DND-41 (cell line): ENCODE results near the gene RPS15A.

Source experiments
- EZH2 ChIP-seq: IDR thresholded peaks from 3 replicates; pipeline ENCODE4 v1.6.1; 2012; ENCODE audit warnings: borderline replicate concordance, low read depth, mild to moderate bottlenecking, moderate library complexity, low read length, inconsistent platforms; ENCODE audit not compliant: severe bottlenecking
- TF ChIP-seq, protein P1 (sequence below): IDR thresholded peaks from 2 replicates; pipeline ENCODE4 v1.5.1; 2012; ENCODE audit warnings: borderline replicate concordance, low read length, moderate library complexity, mild to moderate bottlenecking; ENCODE audit not compliant: poor library complexity, severe bottlenecking; ENCODE audit errors: extremely low read depth

DNA sequence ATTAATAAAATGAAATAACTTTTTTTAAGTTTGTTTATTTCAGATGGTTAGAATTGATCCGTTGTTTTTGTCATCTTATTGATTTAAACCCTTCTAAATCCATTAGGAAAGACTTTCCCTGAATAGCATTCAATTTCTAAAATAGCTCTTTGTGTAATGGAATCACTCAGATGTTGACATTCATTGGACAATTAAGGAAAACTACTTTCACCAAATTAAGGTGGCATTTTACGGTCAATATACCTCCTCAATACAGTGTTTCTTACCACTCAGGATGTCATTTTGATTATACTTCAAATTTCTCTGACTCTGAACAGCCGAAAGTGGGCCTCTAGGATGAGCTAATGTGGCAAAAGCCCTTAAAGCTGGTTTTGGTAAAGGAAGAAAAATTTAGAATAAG lies 9.4 kb upstream of the RPS15A start:
- TF ChIP-seq, protein P1, sequence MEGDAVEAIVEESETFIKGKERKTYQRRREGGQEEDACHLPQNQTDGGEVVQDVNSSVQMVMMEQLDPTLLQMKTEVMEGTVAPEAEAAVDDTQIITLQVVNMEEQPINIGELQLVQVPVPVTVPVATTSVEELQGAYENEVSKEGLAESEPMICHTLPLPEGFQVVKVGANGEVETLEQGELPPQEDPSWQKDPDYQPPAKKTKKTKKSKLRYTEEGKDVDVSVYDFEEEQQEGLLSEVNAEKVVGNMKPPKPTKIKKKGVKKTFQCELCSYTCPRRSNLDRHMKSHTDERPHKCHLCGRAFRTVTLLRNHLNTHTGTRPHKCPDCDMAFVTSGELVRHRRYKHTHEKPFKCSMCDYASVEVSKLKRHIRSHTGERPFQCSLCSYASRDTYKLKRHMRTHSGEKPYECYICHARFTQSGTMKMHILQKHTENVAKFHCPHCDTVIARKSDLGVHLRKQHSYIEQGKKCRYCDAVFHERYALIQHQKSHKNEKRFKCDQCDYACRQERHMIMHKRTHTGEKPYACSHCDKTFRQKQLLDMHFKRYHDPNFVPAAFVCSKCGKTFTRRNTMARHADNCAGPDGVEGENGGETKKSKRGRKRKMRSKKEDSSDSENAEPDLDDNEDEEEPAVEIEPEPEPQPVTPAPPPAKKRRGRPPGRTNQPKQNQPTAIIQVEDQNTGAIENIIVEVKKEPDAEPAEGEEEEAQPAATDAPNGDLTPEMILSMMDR, result no peak
- TF ChIP-seq EZH2, result no peak
